Activated B cell treated with CpG ODN at 0.5 μM for 24 hours (primary cell): ENCODE measurements around the gene AUTS2. TPM values are rescaled to one million over a fixed set of nuclear protein-coding genes. Genes with fewer than 3 reads are reported as not detected.

Experiments
- ATAC-seq: fragments of 200-7000 bp; cut with Tn5 transposase; one replicate; pipeline ENCODE4 v1.10.0; 2021; ENCODE audit warnings: low read depth, mild to moderate bottlenecking, moderate library complexity
- CTCF ChIA-PET: fragments of 350-600 bp; sonication (Branson Sonifier 250); formaldehyde crosslinking; loops from one replicate; lab custom pipeline; 2021; ENCODE audit warnings: antibody characterized with exemption; lab: Charles Lee
- POLR2A ChIA-PET: fragments of 350-600 bp; sonication (Branson Sonifier 250); formaldehyde crosslinking; loops from one replicate; lab custom pipeline; 2021; ENCODE audit warnings: antibody characterized with exemption; lab: Charles Lee
- DNase-seq: peaks from one replicate; pipeline ENCODE4 v3.0.0; 2022
- H3K27ac Mint-ChIP-seq: one replicate; pipeline ENCODE4 v1.8.0; 2020; ENCODE audit warnings: mixed read lengths
- H3K27me3 Mint-ChIP-seq: one replicate; pipeline ENCODE4 v1.8.0; 2021; ENCODE audit warnings: mixed read lengths
- H3K36me3 Mint-ChIP-seq: one replicate; pipeline ENCODE4 v1.8.0; 2021; ENCODE audit warnings: low read depth, mixed read lengths
- H3K4me1 Mint-ChIP-seq: one replicate; pipeline ENCODE4 v1.8.0; 2021; ENCODE audit warnings: mixed read lengths
- H3K4me3 Mint-ChIP-seq: one replicate; pipeline ENCODE4 v1.8.0; 2020; ENCODE audit warnings: mild to moderate bottlenecking, mixed read lengths
- H3K9me3 Mint-ChIP-seq: one replicate; pipeline ENCODE4 v1.8.0; 2020; ENCODE audit warnings: mixed read lengths
- intact Hi-C: fragments of 100-400 bp; cut with micrococcal nuclease; formaldehyde crosslinking; loops from one replicate; pipeline ENCODE4 v1.15.1; 2024
- total RNA-seq: library from RNA; stranded (reverse); gene quantifications from 2 replicates; pipeline ENCODE4 v1.2.3, GENCODE V29; 2022
- TF ChIP-seq, protein P1 (sequence below): fragments of 200-600 bp; IDR thresholded peaks from one replicate; pipeline ENCODE4 v1.8.0; 2022; ENCODE audit warnings: antibody characterized with exemption, mild to moderate bottlenecking

The AUTS2 gene
- total RNA-seq, 1 donor from 2014 or later, result 15.9 TPM

DNA sequence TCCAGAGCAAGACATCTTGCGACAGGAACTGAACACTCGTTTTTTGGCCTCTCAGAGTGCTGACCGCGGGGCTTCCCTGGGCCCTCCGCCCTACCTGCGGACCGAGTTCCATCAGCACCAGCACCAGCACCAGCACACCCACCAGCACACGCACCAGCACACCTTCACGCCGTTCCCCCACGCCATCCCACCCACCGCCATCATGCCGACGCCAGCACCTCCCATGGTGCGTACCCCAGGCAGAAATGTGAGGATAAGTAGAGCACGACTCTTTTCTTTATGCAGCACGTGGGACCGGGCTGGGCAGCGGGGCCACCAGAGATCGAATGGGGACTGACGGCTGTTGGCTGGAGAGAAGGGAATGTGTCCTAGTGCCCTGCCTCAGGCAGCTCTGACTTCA, 1167.8 kb downstream of the AUTS2 start:
- POLR2A ChIA-PET, result no interaction called here
- Mint-ChIP-seq H3K27me3 (no peaks in the 10 kb centered on the region), H3K4me3 (no peak overlapping the region), H3K36me3 (peaks cover 33% of the 10 kb centered on the region), H3K27ac (no peak overlapping the region), H3K4me1 (peaks cover 33% of the 10 kb centered on the region), H3K9me3 (no peaks in the 10 kb centered on the region)
- CTCF ChIA-PET, result no interaction called here
- TF ChIP-seq, protein P1, sequence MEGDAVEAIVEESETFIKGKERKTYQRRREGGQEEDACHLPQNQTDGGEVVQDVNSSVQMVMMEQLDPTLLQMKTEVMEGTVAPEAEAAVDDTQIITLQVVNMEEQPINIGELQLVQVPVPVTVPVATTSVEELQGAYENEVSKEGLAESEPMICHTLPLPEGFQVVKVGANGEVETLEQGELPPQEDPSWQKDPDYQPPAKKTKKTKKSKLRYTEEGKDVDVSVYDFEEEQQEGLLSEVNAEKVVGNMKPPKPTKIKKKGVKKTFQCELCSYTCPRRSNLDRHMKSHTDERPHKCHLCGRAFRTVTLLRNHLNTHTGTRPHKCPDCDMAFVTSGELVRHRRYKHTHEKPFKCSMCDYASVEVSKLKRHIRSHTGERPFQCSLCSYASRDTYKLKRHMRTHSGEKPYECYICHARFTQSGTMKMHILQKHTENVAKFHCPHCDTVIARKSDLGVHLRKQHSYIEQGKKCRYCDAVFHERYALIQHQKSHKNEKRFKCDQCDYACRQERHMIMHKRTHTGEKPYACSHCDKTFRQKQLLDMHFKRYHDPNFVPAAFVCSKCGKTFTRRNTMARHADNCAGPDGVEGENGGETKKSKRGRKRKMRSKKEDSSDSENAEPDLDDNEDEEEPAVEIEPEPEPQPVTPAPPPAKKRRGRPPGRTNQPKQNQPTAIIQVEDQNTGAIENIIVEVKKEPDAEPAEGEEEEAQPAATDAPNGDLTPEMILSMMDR, result no peak
- intact Hi-C loops, result loop anchor here (5.0 kb wide), 1 partner anchor 41 kb away; no protein-coding TSS in a partner anchor
- DNase-seq (no peak), ATAC-seq (no peak)

DNA sequence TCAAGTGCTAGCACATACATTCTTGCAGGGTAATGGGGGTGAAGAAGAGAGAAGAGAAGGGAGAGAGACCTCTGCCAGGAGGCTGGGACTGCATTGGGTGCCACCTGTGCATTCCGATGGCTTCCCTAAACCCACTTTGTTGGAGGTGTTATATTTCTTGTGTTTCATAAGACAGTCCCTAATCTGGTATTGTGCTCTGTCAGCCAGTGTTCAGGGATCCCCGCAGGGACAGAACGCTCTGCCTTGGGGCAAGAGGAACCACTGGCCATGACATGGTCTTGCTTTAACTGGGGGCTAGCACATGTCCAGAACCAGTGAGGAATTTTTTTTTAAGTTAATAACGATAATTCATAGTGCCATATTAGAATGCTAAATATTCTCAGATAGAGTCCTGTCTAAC, 1168.4 kb downstream of the AUTS2 start:
- Mint-ChIP-seq H3K27ac (no peak overlapping the region), H3K9me3 (no peaks in the 10 kb centered on the region), H3K36me3 (peaks cover 38% of the 10 kb centered on the region), H3K27me3 (no peaks in the 10 kb centered on the region), H3K4me1 (peaks cover 27% of the 10 kb centered on the region), H3K4me3 (no peak overlapping the region)
- TF ChIP-seq, protein P1, result no peak
- POLR2A ChIA-PET, result no interaction called here
- intact Hi-C loops, result loop anchor here (5.0 kb wide), 1 partner anchor 41 kb away; no protein-coding TSS in a partner anchor
- ATAC-seq, result no peak
- CTCF ChIA-PET, result no interaction called here
- DNase-seq, result no peak

DNA sequence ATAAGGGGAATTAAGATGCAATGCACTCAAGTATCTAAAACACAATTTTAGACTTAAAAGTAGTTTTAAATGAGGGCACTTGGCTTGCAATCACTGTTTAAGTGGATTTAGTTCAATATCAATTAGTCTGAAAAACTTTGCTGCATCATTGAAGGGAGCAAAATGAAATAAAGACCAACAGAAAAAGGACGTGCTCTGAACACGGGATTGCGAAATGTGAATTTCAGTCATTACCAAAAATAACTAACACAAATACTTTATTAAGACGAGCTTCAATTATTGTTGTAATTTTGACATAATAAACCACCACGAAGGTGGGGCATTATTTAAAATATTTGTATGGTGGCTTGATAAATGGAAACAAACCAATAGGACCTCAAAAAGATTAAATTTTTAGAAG, 1171.9 kb downstream of the AUTS2 start:
- CTCF ChIA-PET, result no interaction called here
- POLR2A ChIA-PET, result interaction anchor here (0.6 kb wide), 1 partner anchor 31 kb away, joined by 3 read pairs; no protein-coding TSS in a partner anchor
- peaks cover 43% of the 10 kb centered on the region for H3K36me3 Mint-ChIP-seq
- TF ChIP-seq, protein P1, result no peak
- DNase-seq (no peak), ATAC-seq (no peak)
- no peaks in the 10 kb centered on the region for H3K9me3 Mint-ChIP-seq
- H3K27ac Mint-ChIP-seq, result no peak overlapping the region
- intact Hi-C loops, result no loop called here
- no peaks in the 10 kb centered on the region for H3K27me3 Mint-ChIP-seq
- H3K4me3 Mint-ChIP-seq, result no peak overlapping the region
- no peaks in the 10 kb centered on the region for H3K4me1 Mint-ChIP-seq

DNA sequence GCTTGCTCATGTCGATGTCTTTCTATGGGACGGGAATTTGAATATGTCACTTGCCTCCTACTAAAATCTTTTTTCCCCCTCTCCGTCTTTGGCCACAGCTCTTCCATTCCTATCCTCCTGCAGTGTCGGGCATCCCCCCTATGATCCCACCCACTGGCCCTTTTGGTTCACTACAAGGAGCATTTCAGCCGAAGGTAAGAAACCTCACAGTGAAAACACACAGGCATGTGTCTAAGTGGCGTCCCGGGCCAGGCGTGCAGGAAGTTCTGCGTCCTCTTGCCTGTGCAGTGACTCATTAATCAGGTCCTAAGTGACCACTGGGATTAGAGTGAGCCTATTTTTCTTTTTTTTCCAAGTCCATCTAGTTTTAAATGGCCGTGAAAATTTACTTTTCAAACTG, 1173.2 kb downstream of the AUTS2 start:
- no peaks in the 10 kb centered on the region for H3K4me1 Mint-ChIP-seq
- POLR2A ChIA-PET, result no interaction called here
- CTCF ChIA-PET, result no interaction called here
- H3K4me3 Mint-ChIP-seq, result no peak overlapping the region
- no peak overlapping the region for H3K27ac Mint-ChIP-seq
- ATAC-seq, result no peak
- intact Hi-C loops, result no loop called here
- TF ChIP-seq, protein P1, result no peak
- H3K36me3 Mint-ChIP-seq, result peaks cover 35% of the 10 kb centered on the region
- no peak for DNase-seq
- no peaks in the 10 kb centered on the region for H3K27me3 Mint-ChIP-seq
- no peaks in the 10 kb centered on the region for H3K9me3 Mint-ChIP-seq

DNA sequence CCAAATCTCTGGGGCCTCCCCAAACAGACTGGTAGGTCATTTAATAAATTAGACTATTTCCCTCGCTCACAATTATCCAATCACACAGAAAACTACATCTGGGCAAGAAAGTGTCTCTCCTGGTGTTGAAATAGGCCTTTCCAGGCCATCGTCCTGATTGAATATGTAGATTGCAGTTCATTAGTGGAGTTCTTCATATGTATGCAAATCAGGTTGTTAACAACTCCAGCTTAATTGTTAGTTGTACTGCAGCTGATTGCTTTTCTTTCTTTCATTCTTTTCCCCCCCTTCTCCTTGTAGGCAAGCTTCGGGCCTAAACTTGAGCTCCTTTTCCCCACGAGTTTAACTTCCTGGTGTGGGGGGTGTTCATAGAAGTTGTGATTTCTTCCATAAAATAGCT, 1174.6 kb downstream of the AUTS2 start:
- Mint-ChIP-seq H3K27me3 (no peaks in the 10 kb centered on the region), H3K4me1 (no peaks in the 10 kb centered on the region), H3K9me3 (no peaks in the 10 kb centered on the region), H3K27ac (no peak overlapping the region), H3K4me3 (no peak overlapping the region), H3K36me3 (peaks cover 38% of the 10 kb centered on the region)
- POLR2A ChIA-PET, result no interaction called here
- intact Hi-C loops, result no loop called here
- TF ChIP-seq, protein P1, result no peak
- DNase-seq (no peak), ATAC-seq (no peak)
- CTCF ChIA-PET, result no interaction called here
